Mesenchymal stem cell (in vitro differentiated cells and primary cell): ENCODE data around the gene MEF2D.

ENCODE experiments used
- DNase-seq: peaks from one replicate; pipeline ENCODE4 v3.0.0-alpha.2; 2013
- H2AFZ ChIP-seq: one replicate; pipeline ENCODE4 v1.6.1; 2013; ENCODE audit warnings: low read depth, mild to moderate bottlenecking, control low read depth, inconsistent platforms, low read length, moderate library complexity
- H2AK5ac ChIP-seq: 2 replicates; pipeline ENCODE4 v1.6.1; 2013; ENCODE audit warnings: low read length, moderate library complexity, mild to moderate bottlenecking, inconsistent platforms; ENCODE audit not compliant: severe bottlenecking
- H2BK120ac ChIP-seq: one replicate; pipeline ENCODE4 v1.6.1; 2013; ENCODE audit warnings: low read depth, mild to moderate bottlenecking, inconsistent platforms, low read length, moderate library complexity
- H2BK12ac ChIP-seq, 2 experiments: one replicate each; pipeline ENCODE4 v1.6.1; 2013; ENCODE audit warnings: inconsistent platforms in 2 of 2, low read length in 2 of 2, mild to moderate bottlenecking in 2 of 2, moderate library complexity in 2 of 2, control low read depth in 1 of 2
- H2BK15ac ChIP-seq: one replicate; pipeline ENCODE4 v1.6.1; 2013; ENCODE audit warnings: mild to moderate bottlenecking, low read depth, inconsistent platforms; ENCODE audit not compliant: poor library complexity, severe bottlenecking
- H2BK5ac ChIP-seq: 2 replicates; pipeline ENCODE4 v1.6.1; 2013; ENCODE audit warnings: low read depth, mild to moderate bottlenecking, low read length, control low read depth, inconsistent platforms; ENCODE audit not compliant: poor library complexity, severe bottlenecking
- H3K14ac ChIP-seq, 2 experiments: one replicate each; pipeline ENCODE4 v1.6.1; 2013; ENCODE audit warnings: inconsistent platforms in 2 of 2, low read length in 2 of 2, control low read depth in 1 of 2, mild to moderate bottlenecking in 1 of 2, moderate library complexity in 1 of 2
- H3K18ac ChIP-seq, 2 experiments: one replicate each; pipeline ENCODE4 v1.6.1; 2013; ENCODE audit warnings: inconsistent platforms in 2 of 2, low read length in 2 of 2, control low read depth in 1 of 2, low read depth in 1 of 2, mild to moderate bottlenecking in 1 of 2
- H3K23ac ChIP-seq, 2 experiments: one replicate each; pipeline ENCODE4 v1.6.1; 2013; ENCODE audit warnings: inconsistent platforms in 2 of 2, low read length in 2 of 2, mild to moderate bottlenecking in 2 of 2, moderate library complexity in 2 of 2, control low read depth in 1 of 2
- H3K27ac ChIP-seq: 2 replicates; pipeline ENCODE4 v1.5.1; 2013; ENCODE audit warnings: mild to moderate bottlenecking, moderate library complexity, low read length, control low read depth, inconsistent platforms; ENCODE audit not compliant: poor library complexity, severe bottlenecking
- H3K27me3 ChIP-seq, 2 experiments: 2 replicates each; pipeline versions ENCODE4 v1.6.1 to v1.7.0; 2013; ENCODE audit warnings: low read length in 2 of 2, mild to moderate bottlenecking in 2 of 2, moderate library complexity in 2 of 2, control low read depth in 1 of 2, inconsistent platforms in 1 of 2; ENCODE audit not compliant: control insufficient read depth in 1 of 2, insufficient read depth in 1 of 2
- H3K36me3 ChIP-seq, 2 experiments: 2 replicates each; pipeline versions ENCODE4 v1.6.1 to v1.7.0; 2013; ENCODE audit warnings: low read length in 2 of 2, control low read depth in 1 of 2, inconsistent platforms in 1 of 2, low read depth in 1 of 2, mild to moderate bottlenecking in 1 of 2; ENCODE audit not compliant: insufficient read depth in 2 of 2, control insufficient read depth in 1 of 2
- H3K4ac ChIP-seq, 2 experiments: one replicate each; pipeline ENCODE4 v1.6.1; 2013; ENCODE audit warnings: inconsistent platforms in 2 of 2, low read length in 2 of 2, mild to moderate bottlenecking in 2 of 2, moderate library complexity in 2 of 2, control low read depth in 1 of 2, low read depth in 1 of 2
- H3K4me1 ChIP-seq: 2 replicates; pipeline ENCODE4 v1.6.1; 2013; ENCODE audit warnings: low read depth, low read length, control low read depth; ENCODE audit not compliant: control insufficient read depth, insufficient read depth
- H3K4me2 ChIP-seq: 2 replicates; pipeline ENCODE4 v1.6.1; 2013; ENCODE audit warnings: low read length, mild to moderate bottlenecking, inconsistent platforms; ENCODE audit not compliant: poor library complexity, severe bottlenecking
- H3K4me3 ChIP-seq, 2 experiments: 2 replicates each; pipeline versions ENCODE4 v1.5.1 to v1.7.0; 2013; ENCODE audit warnings: low read length in 2 of 2, mild to moderate bottlenecking in 2 of 2, control low read depth in 1 of 2, low read depth in 1 of 2; ENCODE audit not compliant: insufficient read depth in 1 of 2
- H3K79me1 ChIP-seq: replicated peaks from 2 replicates; pipeline ENCODE4 v1.6.1; 2013; ENCODE audit warnings: mild to moderate bottlenecking, control low read depth, low read length, inconsistent platforms; ENCODE audit not compliant: poor library complexity, severe bottlenecking
- H3K9ac ChIP-seq: 2 replicates; pipeline ENCODE4 v1.7.0; 2013; ENCODE audit warnings: mild to moderate bottlenecking, low read length, moderate library complexity
- H3K9me3 ChIP-seq: 2 replicates; pipeline ENCODE4 v1.7.0; 2013; ENCODE audit warnings: mild to moderate bottlenecking, low read length; ENCODE audit not compliant: control insufficient read depth
- H4K8ac ChIP-seq: one replicate; pipeline ENCODE4 v1.6.1; 2013; ENCODE audit warnings: inconsistent platforms, mild to moderate bottlenecking, low read length, moderate library complexity
- H4K91ac ChIP-seq: one replicate; pipeline ENCODE4 v1.6.1; 2013; ENCODE audit warnings: mild to moderate bottlenecking, low read length, inconsistent platforms
- WGBS: methylation state at CpG from one replicate; pipeline ENCODE4 v1.1.7; 2013; ENCODE audit warnings: mixed read lengths; 5-methylcytosine and 5-hydroxymethylcytosine counted together

The MEF2D gene

GRCh38 chr1:156547982-156548381, 47.4 kb upstream of the MEF2D start:
- no peak overlapping the region for H3K4me3 ChIP-seq

DNA sequence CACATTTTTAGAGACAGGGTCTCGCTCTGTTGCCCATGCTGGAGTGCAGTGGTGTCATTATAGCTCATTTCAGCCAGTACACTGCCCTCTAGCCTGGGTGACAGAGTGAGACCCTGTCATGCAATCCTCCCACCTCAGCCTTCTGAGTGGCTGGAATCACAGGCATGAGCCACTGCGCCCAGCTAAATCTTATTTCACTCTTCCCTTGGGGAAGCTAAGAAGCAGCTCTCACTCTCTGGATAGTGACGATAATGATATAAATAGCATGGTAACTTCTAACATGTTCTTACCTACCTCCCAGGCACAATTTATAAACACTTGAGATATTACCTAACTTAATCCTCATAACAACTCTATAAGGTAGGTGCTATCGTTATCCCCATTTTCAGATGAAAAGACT, 46.9 kb upstream of the MEF2D start:
- DNase-seq: no peak
- no peak overlapping the region for H2BK120ac ChIP-seq
- H3K4ac ChIP-seq: no peak overlapping the region
- H2AFZ ChIP-seq: no peak overlapping the region
- no peak overlapping the region for H2BK12ac ChIP-seq
- H3K79me1 ChIP-seq: no peaks in the 10 kb centered on the region
- no peak overlapping the region for H3K18ac ChIP-seq
- no peaks in the 10 kb centered on the region for H3K9me3 ChIP-seq
- H3K23ac ChIP-seq: no peak overlapping the region
- peaks cover 9 to 24% of the 10 kb centered on the region in 2 experiments for H3K36me3 ChIP-seq
- H3K4me2 ChIP-seq: no peak overlapping the region
- H2AK5ac ChIP-seq: no peak overlapping the region
- no peak overlapping the region for H3K4me3 ChIP-seq
- no peak overlapping the region for H2BK15ac ChIP-seq
- no peak overlapping the region for H2BK5ac ChIP-seq
- 96% methylated on average over 4 of the region's 4 CpGs for WGBS
- H4K91ac ChIP-seq: no peak overlapping the region
- peaks cover 7% of the 10 kb centered on the region for H3K4me1 ChIP-seq
- H3K14ac ChIP-seq: no peak overlapping the region
- H3K27ac ChIP-seq: no peak overlapping the region
- H3K9ac ChIP-seq: no peak overlapping the region
- no peak overlapping the region for H4K8ac ChIP-seq
- no peaks in the 10 kb centered on the region for H3K27me3 ChIP-seq

More at GRCh38 chr1:156547982-156548381, 47.4 kb upstream of the MEF2D start:
- 94% methylated on average over 6 of the region's 9 CpGs for WGBS
- no peak overlapping the region for H4K8ac ChIP-seq
- DNase-seq: no peak
- H2BK5ac ChIP-seq: no peak overlapping the region
- no peak overlapping the region for H2AK5ac ChIP-seq
- peaks cover 7% of the 10 kb centered on the region for H3K4me1 ChIP-seq
- no peak overlapping the region for H2BK120ac ChIP-seq
- H3K27me3 ChIP-seq: no peaks in the 10 kb centered on the region
- no peak overlapping the region for H3K27ac ChIP-seq
- H3K4me2 ChIP-seq: no peak overlapping the region
- H3K14ac ChIP-seq: no peak overlapping the region
- no peak overlapping the region for H3K9ac ChIP-seq
- no peak overlapping the region for H3K4ac ChIP-seq
- no peaks in the 10 kb centered on the region for H3K79me1 ChIP-seq
- H3K36me3 ChIP-seq: peaks cover 9 to 24% of the 10 kb centered on the region in 2 experiments
- H2AFZ ChIP-seq: no peak overlapping the region
- no peaks in the 10 kb centered on the region for H3K9me3 ChIP-seq
- H4K91ac ChIP-seq: no peak overlapping the region
- no peak overlapping the region for H3K18ac ChIP-seq
- no peak overlapping the region for H3K23ac ChIP-seq
- H2BK15ac ChIP-seq: no peak overlapping the region
- H2BK12ac ChIP-seq: no peak overlapping the region

DNA sequence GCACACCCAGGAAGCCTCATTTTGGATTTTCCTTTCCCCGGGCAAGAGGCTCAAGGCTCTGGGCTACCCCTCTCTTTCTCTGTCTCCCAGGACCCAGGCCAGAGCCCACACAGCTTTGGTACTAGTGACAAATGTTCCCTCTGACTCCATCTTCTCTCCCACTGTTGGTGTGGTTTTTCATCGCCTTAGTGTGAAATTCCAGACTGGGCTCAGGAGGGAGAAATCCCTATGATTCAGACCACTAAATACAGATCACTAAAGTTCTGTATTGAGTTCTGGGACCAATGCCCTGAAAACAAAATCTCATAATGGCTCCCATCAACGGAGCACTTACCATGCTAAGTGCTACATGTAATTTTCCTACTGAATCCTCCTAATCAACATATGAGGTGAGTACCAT, 45.7 kb upstream of the MEF2D start:
- WGBS: 99% methylated on average over 3 of the region's 3 CpGs
- H3K79me1 ChIP-seq: no peaks in the 10 kb centered on the region
- no peaks in the 10 kb centered on the region for H3K4me1 ChIP-seq
- H3K14ac ChIP-seq: no peak overlapping the region
- H2AK5ac ChIP-seq: no peak overlapping the region
- no peak overlapping the region for H4K8ac ChIP-seq
- H3K27ac ChIP-seq: no peak overlapping the region
- DNase-seq: no peak
- no peak overlapping the region for H2BK12ac ChIP-seq
- no peak overlapping the region for H3K4me2 ChIP-seq
- no peak overlapping the region for H2AFZ ChIP-seq
- H3K4ac ChIP-seq: no peak overlapping the region
- no peaks in the 10 kb centered on the region for H3K27me3 ChIP-seq
- no peak overlapping the region for H3K23ac ChIP-seq
- H3K36me3 ChIP-seq: peaks cover 9 to 24% of the 10 kb centered on the region in 2 experiments
- H4K91ac ChIP-seq: no peak overlapping the region
- H3K9ac ChIP-seq: no peak overlapping the region
- no peak overlapping the region for H3K18ac ChIP-seq
- no peak overlapping the region for H3K4me3 ChIP-seq
- no peak overlapping the region for H2BK120ac ChIP-seq
- no peaks in the 10 kb centered on the region for H3K9me3 ChIP-seq
- H2BK15ac ChIP-seq: no peak overlapping the region
- no peak overlapping the region for H2BK5ac ChIP-seq

DNA sequence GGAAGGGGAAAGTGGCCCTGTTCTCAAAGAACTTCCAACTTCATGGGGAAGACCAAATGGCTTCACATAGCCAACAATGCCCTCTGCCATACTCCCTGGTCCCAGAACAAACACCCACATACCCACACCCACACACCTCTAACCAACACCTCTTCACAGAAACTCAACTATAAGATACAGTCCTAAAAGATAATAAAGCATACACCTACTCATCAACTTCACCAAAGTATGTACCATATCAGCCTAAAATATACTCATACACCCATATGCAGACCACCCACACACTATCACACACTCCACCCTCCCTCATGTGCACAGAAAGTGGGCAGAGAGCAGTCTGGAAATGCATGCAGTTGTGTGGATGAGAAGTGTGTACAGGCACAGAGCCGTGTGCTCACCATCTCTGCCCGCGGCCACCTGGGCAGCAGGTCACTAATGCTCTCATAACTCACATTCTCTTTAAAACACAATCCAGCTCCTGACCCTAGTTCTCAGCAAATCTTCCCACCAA, 44.1 kb upstream of the MEF2D start:
- H2AFZ ChIP-seq: no peak overlapping the region
- DNase-seq: no peak
- H3K4me1 ChIP-seq: peaks cover 2% of the 10 kb centered on the region
- no peaks in the 10 kb centered on the region for H3K79me1 ChIP-seq
- no peak overlapping the region for H3K9ac ChIP-seq
- H3K9me3 ChIP-seq: no peaks in the 10 kb centered on the region
- H3K18ac ChIP-seq: no peak overlapping the region
- no peak overlapping the region for H3K4ac ChIP-seq
- H3K4me3 ChIP-seq: no peak overlapping the region
- no peaks in the 10 kb centered on the region for H3K27me3 ChIP-seq
- no peak overlapping the region for H2BK120ac ChIP-seq
- H2BK12ac ChIP-seq: no peak overlapping the region
- no peak overlapping the region for H2BK15ac ChIP-seq
- H4K8ac ChIP-seq: no peak overlapping the region
- H2BK5ac ChIP-seq: no peak overlapping the region
- no peak overlapping the region for H3K23ac ChIP-seq
- 97% methylated on average over 3 of the region's 3 CpGs for WGBS
- no peak overlapping the region for H3K27ac ChIP-seq
- H2AK5ac ChIP-seq: no peak overlapping the region
- no peak overlapping the region for H3K4me2 ChIP-seq
- H3K14ac ChIP-seq: no peak overlapping the region
- H3K36me3 ChIP-seq: peaks cover 11 to 30% of the 10 kb centered on the region in 2 experiments
- H4K91ac ChIP-seq: no peak overlapping the region
